H9 (cell line): ENCODE results near the gene LYVE1. TPM values are rescaled to one million over a fixed set of nuclear protein-coding genes. Genes with fewer than 3 reads are reported as not detected.

Source experiments
- DNase-seq: peaks from one replicate; pipeline ENCODE4 v3.0.0-alpha.2; 2017
- H2AFZ ChIP-seq: one replicate; pipeline ENCODE4 v1.6.1; 2013; ENCODE audit warnings: mild to moderate bottlenecking, low read length, control low read depth, moderate library complexity
- H2AK5ac ChIP-seq: 2 replicates; pipeline ENCODE4 v1.6.1; 2013; ENCODE audit warnings: low read length, control low read depth, mixed read lengths; ENCODE audit not compliant: insufficient read length
- H2BK120ac ChIP-seq: one replicate; pipeline ENCODE4 v1.6.1; 2013; ENCODE audit warnings: low read depth, mild to moderate bottlenecking, low read length, control low read depth, inconsistent platforms; ENCODE audit not compliant: poor library complexity, severe bottlenecking
- H2BK12ac ChIP-seq: 2 replicates; pipeline ENCODE4 v1.6.1; 2013; ENCODE audit warnings: low read length, control low read depth, mixed read lengths, low read depth; ENCODE audit not compliant: insufficient read length
- H2BK15ac ChIP-seq: 2 replicates; pipeline ENCODE4 v1.6.1; 2013; ENCODE audit warnings: low read depth, low read length, control low read depth
- H2BK20ac ChIP-seq: one replicate; pipeline ENCODE4 v1.6.1; 2013; ENCODE audit warnings: low read depth, mild to moderate bottlenecking, low read length, control low read depth, inconsistent platforms; ENCODE audit not compliant: poor library complexity, severe bottlenecking
- H2BK5ac ChIP-seq: 2 replicates; pipeline ENCODE4 v1.6.1; 2013; ENCODE audit warnings: low read length, control low read depth, mixed read lengths; ENCODE audit not compliant: insufficient read length
- H3K14ac ChIP-seq: 2 replicates; pipeline ENCODE4 v1.6.1; 2013; ENCODE audit warnings: low read length, control low read depth; ENCODE audit not compliant: insufficient read depth
- H3K18ac ChIP-seq: 2 replicates; pipeline ENCODE4 v1.6.1; 2013; ENCODE audit warnings: low read depth, mild to moderate bottlenecking, mixed read lengths, low read length, control low read depth; ENCODE audit not compliant: insufficient read length
- H3K23ac ChIP-seq: 2 replicates; pipeline ENCODE4 v1.6.1; 2013; ENCODE audit warnings: low read length, control low read depth, mixed read lengths, low read depth; ENCODE audit not compliant: insufficient read length
- H3K23me2 ChIP-seq: 2 replicates; pipeline ENCODE4 v1.6.1; 2013; ENCODE audit warnings: low read depth, mild to moderate bottlenecking, mixed read lengths, low read length, control low read depth; ENCODE audit not compliant: insufficient read length, poor library complexity, severe bottlenecking
- H3K27ac ChIP-seq: 2 replicates; pipeline ENCODE4 v1.5.1; 2013; ENCODE audit warnings: low read length, control low read depth, mixed read lengths, low read depth; ENCODE audit not compliant: insufficient read length
- H3K27me3 ChIP-seq: 2 replicates; pipeline ENCODE4 v1.6.1; 2013; ENCODE audit warnings: low read length, control low read depth, inconsistent platforms; ENCODE audit not compliant: insufficient read depth
- H3K4ac ChIP-seq: 2 replicates; pipeline ENCODE4 v1.6.1; 2013; ENCODE audit warnings: low read depth, mild to moderate bottlenecking, control low read depth, inconsistent platforms, low read length, moderate library complexity
- H3K4me1 ChIP-seq: 2 replicates; pipeline ENCODE4 v1.6.1; 2013; ENCODE audit warnings: low read length, control low read depth, inconsistent platforms; ENCODE audit not compliant: insufficient read depth
- H3K4me2 ChIP-seq: 2 replicates; pipeline ENCODE4 v1.6.1; 2013; ENCODE audit warnings: low read length, control low read depth, mixed read lengths; ENCODE audit not compliant: insufficient read length, insufficient read depth
- H3K56ac ChIP-seq: 2 replicates; pipeline ENCODE4 v1.6.1; 2013; ENCODE audit warnings: low read depth, mild to moderate bottlenecking, mixed read lengths, low read length, control low read depth; ENCODE audit not compliant: insufficient read length
- H3K79me1 ChIP-seq: 2 replicates; pipeline ENCODE4 v1.6.1; 2013; ENCODE audit warnings: low read depth, mild to moderate bottlenecking, moderate library complexity, low read length, control low read depth, inconsistent platforms; ENCODE audit not compliant: insufficient read depth, poor library complexity, severe bottlenecking
- H3K79me2 ChIP-seq: 2 replicates; pipeline ENCODE4 v1.6.1; 2013; ENCODE audit warnings: low read length, control low read depth, inconsistent platforms; ENCODE audit not compliant: insufficient read depth
- H3K9ac ChIP-seq: 2 replicates; pipeline ENCODE4 v1.6.1; 2013; ENCODE audit warnings: low read length, control low read depth, mixed read lengths; ENCODE audit not compliant: insufficient read length; ENCODE audit errors: extremely low read depth
- H3K9me3 ChIP-seq: one replicate; pipeline ENCODE4 v1.6.1; 2013; ENCODE audit warnings: low read depth, low read length, inconsistent platforms; ENCODE audit not compliant: control insufficient read depth
- H3T11ph ChIP-seq: one replicate; pipeline ENCODE4 v1.6.1; 2013; ENCODE audit warnings: mild to moderate bottlenecking, low read length, control low read depth, inconsistent platforms
- H4K20me1 ChIP-seq: one replicate; pipeline ENCODE4 v1.6.1; 2013; ENCODE audit not compliant: control insufficient read depth, insufficient read length, insufficient read depth
- H4K5ac ChIP-seq: 2 replicates; pipeline ENCODE4 v1.6.1; 2013; ENCODE audit warnings: low read depth, mild to moderate bottlenecking, mixed read lengths, low read length, control low read depth; ENCODE audit not compliant: insufficient read length
- H4K8ac ChIP-seq: replicated peaks from 2 replicates; pipeline ENCODE4 v1.6.1; 2013; ENCODE audit warnings: low read length, control low read depth, mixed read lengths, low read depth; ENCODE audit not compliant: insufficient read length
- H4K91ac ChIP-seq: 2 replicates; pipeline ENCODE4 v1.6.1; 2013; ENCODE audit warnings: low read depth, mild to moderate bottlenecking, moderate library complexity, mixed read lengths, low read length, control low read depth; ENCODE audit not compliant: insufficient read length
- H3K27ac Mint-ChIP-seq, 3 experiments: 2 replicates in 2 of 3; 3 replicates in 1 of 3; pipeline ENCODE4 v1.8.0; 2020 to 2021; ENCODE audit warnings: mixed read lengths in 3 of 3, mild to moderate bottlenecking in 1 of 3, moderate library complexity in 1 of 3
- H3K27me3 Mint-ChIP-seq: 2 replicates; pipeline ENCODE4 v1.8.0; 2021; ENCODE audit warnings: low read depth, mild to moderate bottlenecking, moderate library complexity, mixed read lengths
- H3K36me3 Mint-ChIP-seq, 3 experiments: 2 replicates in 2 of 3; 3 replicates in 1 of 3; pipeline ENCODE4 v1.8.0; 2020 to 2021; ENCODE audit warnings: low read depth in 3 of 3, mixed read lengths in 3 of 3; ENCODE audit not compliant: insufficient read depth in 1 of 3
- H3K4me1 Mint-ChIP-seq, 2 experiments: 2 replicates each; pipeline ENCODE4 v1.8.0; 2020; ENCODE audit warnings: mixed read lengths in 2 of 2
- H3K4me3 Mint-ChIP-seq, 2 experiments: 2 replicates in 1 of 2; 3 replicates in 1 of 2; pipeline ENCODE4 v1.8.0; 2020 to 2021; ENCODE audit warnings: mild to moderate bottlenecking in 2 of 2, mixed read lengths in 2 of 2, moderate library complexity in 1 of 2
- H3K9me3 Mint-ChIP-seq, 2 experiments: 2 replicates in 1 of 2; 3 replicates in 1 of 2; pipeline ENCODE4 v1.8.0; 2020; ENCODE audit warnings: mild to moderate bottlenecking in 2 of 2, mixed read lengths in 2 of 2, moderate library complexity in 1 of 2
- WGBS: extraction: QIAGEN DNeasy Blood & Tissue Kit; methylation state at CpG from one replicate; pipeline ENCODE4 v1.1.7; 2013; ENCODE audit warnings: missing lambda C conversion rate, low lambda C conversion rate, mixed read lengths; ENCODE audit not compliant: insufficient read length; ENCODE audit errors: extremely low coverage; 5-methylcytosine and 5-hydroxymethylcytosine counted together
- total RNA-seq: library from RNA; stranded (reverse); gene quantifications from 2 replicates; pipeline ENCODE4 v1.2.1, GENCODE V29; 2021
- TF ChIP-seq, protein P1 (sequence below): fragments of 200-600 bp; sonication (generic); conservative IDR thresholded peaks from 3 replicates; pipeline ENCODE4 v1.8.0; 2021; ENCODE audit warnings: antibody characterized with exemption, mild to moderate bottlenecking

The LYVE1 gene
- total RNA-seq, 1 experiment from 2014 or later, result not detected

DNA sequence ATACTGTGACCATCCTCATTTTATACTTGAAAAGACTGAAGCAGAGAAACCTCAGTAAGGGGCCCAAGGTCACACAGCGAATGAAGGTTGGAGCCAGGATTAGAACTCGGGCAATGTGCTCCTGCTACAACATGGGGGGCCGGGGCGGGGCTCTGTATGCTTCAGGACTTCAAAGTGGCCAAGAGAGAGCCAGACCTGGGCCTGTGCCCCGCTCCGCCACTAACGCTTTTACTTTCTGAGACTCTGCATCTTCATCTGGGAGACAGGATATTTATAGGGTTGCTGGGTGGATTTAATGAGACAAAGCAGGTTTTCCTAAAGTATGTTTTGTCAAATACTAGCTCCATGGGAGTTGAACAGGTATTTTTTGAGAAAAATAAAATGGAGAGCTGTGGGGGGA, 33.9 kb upstream of the LYVE1 start:
- no peaks in the 10 kb centered on the region for H3K27me3 Mint-ChIP-seq
- H2AK5ac ChIP-seq, result no peak overlapping the region
- no peak overlapping the region for H2BK15ac ChIP-seq
- no peaks in the 10 kb centered on the region for H3K23me2 ChIP-seq
- H3K4me1 Mint-ChIP-seq, result peaks cover 13 to 17% of the 10 kb centered on the region in 2 experiments
- no peak overlapping the region for H3K4ac ChIP-seq
- WGBS, result no CpG with 5 or more reads among the region's 7 CpGs
- no peak overlapping the region for H2BK120ac ChIP-seq
- H2BK20ac ChIP-seq, result no peak overlapping the region
- TF ChIP-seq, protein P1, sequence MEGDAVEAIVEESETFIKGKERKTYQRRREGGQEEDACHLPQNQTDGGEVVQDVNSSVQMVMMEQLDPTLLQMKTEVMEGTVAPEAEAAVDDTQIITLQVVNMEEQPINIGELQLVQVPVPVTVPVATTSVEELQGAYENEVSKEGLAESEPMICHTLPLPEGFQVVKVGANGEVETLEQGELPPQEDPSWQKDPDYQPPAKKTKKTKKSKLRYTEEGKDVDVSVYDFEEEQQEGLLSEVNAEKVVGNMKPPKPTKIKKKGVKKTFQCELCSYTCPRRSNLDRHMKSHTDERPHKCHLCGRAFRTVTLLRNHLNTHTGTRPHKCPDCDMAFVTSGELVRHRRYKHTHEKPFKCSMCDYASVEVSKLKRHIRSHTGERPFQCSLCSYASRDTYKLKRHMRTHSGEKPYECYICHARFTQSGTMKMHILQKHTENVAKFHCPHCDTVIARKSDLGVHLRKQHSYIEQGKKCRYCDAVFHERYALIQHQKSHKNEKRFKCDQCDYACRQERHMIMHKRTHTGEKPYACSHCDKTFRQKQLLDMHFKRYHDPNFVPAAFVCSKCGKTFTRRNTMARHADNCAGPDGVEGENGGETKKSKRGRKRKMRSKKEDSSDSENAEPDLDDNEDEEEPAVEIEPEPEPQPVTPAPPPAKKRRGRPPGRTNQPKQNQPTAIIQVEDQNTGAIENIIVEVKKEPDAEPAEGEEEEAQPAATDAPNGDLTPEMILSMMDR, result no peak
- no peaks in the 10 kb centered on the region for H3K36me3 Mint-ChIP-seq
- no peak overlapping the region for H2BK5ac ChIP-seq
- H3T11ph ChIP-seq, result no peak overlapping the region
- H3K56ac ChIP-seq, result no peak overlapping the region
- H3K27ac Mint-ChIP-seq, result no peak overlapping the region
- no peaks in the 10 kb centered on the region for H3K9me3 Mint-ChIP-seq
- H3K23ac ChIP-seq, result no peak overlapping the region
- no peaks in the 10 kb centered on the region for H3K79me1 ChIP-seq
- no peak overlapping the region for H3K18ac ChIP-seq
- H4K8ac ChIP-seq, result no peak overlapping the region
- H3K4me2 ChIP-seq, result no peak overlapping the region
- H3K79me2 ChIP-seq, result no peaks in the 10 kb centered on the region
- H3K4me3 Mint-ChIP-seq, result no peak overlapping the region
- H2AFZ ChIP-seq, result no peak overlapping the region
- H3K27me3 ChIP-seq, result no peaks in the 10 kb centered on the region
- no peak overlapping the region for H2BK12ac ChIP-seq
- H4K91ac ChIP-seq, result no peak overlapping the region
- H3K9ac ChIP-seq, result no peak overlapping the region
- H3K27ac ChIP-seq, result no peak overlapping the region
- no peak for DNase-seq
- no peaks in the 10 kb centered on the region for H3K9me3 ChIP-seq
- H4K5ac ChIP-seq, result no peak overlapping the region
- H3K14ac ChIP-seq, result no peak overlapping the region
- peaks cover 7% of the 10 kb centered on the region; the same call in 1 of the 2 replicates for H3K4me1 ChIP-seq
- H4K20me1 ChIP-seq, result no peaks in the 10 kb centered on the region
